ENCODE measurements around the gene STAMBPL1.
"Not testable (repeated sequence)": the region's sequence is repeated elsewhere in the genome, so short reads cannot be mapped to it uniquely, and the experiment has no call there.

STAMBPL1 gene

DNA sequence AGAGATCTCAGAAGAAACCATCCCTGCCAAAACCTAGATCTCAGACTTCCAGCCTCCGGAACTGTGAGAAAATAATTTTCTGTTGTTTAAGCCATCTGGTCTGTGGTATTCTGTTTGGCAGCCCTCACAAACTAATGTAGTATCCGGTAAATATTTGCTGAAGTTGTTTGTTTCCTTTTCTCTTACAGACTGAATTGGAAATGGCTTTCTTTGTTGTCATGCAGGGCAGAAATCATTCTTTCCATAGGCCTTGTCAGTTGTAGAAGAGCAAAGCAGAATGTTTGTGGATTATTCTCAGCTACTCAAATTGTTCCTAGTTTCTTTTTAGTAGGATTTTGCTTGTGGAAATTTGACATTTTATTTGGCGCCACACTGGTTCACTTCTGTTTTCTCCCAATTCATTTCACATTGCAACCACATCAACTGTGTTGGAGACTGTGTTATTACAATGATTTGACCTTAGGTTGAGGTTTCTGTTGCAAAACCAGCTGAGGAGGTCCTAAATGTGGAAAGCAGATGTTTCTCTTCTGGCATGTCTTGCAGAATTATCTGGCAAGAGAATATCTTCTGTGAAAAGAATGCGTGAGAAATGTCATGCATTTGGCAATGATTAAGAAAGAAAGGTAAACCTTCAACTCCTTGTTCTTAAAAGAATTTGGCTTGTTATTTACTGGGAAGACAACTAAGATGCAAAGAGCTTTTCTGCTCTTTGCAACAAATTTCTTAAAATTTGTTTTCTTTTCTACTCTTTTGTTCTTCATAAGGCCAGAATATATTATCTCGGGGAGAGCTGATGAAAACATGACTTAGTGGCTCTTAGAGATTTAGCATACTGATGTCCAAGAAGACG is 46.7 kb downstream of the STAMBPL1 start:
- no peak for DNase-seq

DNA sequence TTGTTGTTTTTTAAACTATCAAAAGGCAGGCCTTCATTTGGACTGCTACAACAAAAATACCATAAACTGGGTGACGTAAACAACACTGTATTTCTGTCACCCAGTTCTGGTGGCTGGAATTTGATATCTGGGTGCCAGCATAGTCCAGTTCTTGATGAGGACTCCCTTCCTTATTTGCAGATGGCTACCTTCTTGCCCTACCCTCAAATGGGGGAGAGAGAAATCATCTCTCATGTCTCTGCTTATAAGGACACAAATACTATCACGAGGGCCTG is 47.3 kb downstream of the STAMBPL1 start:
- DNase-seq, result no peak

DNA sequence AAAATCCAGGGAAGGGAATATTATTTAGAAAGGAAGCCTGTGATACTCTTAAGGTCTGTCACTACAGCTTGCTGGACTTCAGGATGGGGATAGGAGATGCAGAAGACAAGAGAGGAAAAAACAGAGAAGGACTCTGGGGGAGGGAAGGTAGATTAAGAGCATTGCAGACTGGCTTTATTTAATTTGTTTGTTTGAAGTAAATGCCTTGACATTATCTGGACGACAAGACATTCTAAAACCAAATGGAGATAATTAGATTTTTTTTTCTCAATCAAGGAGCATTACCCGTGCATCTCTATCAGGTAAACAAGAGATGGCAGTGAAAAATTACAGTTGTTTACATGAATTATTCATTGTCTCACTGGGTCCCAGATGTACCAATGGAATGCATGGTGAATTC is 48.2 kb downstream of the STAMBPL1 start:
- DNase-seq, result no peak

DNA sequence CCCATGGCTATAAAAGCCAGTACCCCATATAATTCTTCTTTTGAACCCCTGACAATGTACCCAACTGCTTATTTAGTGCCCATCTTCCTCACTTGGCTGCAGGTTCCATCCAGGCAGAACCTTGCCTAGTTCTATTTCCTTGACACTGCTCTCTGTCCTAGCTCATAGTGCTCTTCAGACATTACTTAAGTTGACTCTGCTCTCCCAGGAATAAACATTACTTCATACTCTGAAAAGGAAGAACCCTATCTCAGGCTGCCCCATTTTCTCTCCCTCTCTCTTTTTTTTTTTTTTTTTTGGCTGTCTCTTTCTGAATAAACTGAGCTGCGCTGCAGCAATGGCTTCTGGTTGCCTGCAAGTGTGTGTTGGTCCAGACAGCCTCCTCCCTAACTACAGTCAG is 51.5 kb downstream of the STAMBPL1 start:
- DNase-seq, result no peak

DNA sequence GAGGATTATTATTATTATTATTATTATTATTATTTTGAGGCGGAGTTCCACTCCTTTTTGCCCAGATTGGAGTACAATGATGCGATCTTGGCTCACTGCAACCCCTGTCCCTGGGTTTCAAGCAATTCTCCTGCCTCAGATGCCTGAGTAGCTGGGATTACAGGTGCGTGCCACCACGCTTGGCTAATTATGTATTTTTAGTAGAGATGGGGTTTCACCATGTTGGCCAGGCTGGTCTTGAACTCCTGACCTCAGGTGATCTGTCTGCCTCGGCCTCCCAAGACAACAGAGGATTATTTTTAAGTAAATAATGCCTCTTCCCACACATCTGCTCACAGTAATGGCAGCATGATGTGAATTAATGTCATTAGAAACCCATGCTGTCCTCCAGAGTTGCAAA is 52.0 kb downstream of the STAMBPL1 start:
- DNase-seq, result not testable (repeated sequence)

DNA sequence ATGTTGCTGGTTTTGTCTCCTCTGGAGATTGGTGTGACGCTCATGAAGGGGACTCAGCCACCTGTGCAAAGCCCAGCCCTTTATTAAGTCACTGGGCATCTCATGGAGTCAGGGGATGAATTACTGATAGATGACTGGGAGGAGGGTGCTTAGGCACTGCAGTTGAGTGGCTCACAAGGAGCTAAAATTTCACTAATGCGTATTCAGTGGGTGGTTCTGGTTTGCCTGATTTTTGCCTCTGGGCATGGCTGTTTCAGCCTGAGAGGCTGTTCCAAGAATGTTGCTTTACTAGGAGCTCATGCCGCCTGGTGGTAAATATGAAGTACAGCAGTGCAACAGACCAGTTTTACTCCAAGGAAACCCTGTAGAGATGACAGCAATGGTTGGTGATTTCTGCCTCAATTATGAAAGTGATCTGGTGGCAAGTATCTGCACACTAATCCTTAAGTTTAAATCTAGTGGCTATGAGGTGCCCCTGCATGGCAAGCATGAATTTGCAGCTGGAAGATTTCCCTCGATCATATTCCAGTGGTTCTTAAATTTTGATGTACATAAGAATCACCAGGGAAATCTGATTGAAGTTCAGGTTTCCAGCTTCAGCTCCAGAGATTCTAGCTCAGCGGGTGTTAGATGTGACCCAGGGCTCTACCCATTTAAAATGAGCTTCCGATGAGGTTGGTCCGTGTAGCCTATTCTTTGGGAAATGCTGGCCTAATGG is 52.7 kb downstream of the STAMBPL1 start:
- DNase-seq, result peak; percentile 65

DNA sequence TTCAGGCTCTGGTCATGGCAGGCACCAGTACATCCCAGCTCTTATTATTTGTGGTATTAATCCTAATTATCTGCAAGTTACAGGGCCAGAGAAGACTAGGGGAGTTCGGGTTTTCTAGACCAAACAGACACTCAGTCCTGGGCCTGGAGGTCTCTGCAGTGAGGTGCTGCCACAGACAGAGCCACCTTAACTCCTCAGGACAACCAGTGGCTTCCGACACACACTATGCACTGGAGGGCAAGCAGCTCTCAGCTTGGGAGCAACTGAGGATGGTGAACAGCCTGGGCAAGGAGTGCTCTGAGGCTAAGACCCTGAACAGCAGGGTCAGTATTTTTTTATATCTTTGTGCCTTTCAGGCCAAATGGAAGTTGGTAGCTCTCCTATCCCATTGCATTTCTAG is 53.5 kb downstream of the STAMBPL1 start:
- DNase-seq, result no peak

DNA sequence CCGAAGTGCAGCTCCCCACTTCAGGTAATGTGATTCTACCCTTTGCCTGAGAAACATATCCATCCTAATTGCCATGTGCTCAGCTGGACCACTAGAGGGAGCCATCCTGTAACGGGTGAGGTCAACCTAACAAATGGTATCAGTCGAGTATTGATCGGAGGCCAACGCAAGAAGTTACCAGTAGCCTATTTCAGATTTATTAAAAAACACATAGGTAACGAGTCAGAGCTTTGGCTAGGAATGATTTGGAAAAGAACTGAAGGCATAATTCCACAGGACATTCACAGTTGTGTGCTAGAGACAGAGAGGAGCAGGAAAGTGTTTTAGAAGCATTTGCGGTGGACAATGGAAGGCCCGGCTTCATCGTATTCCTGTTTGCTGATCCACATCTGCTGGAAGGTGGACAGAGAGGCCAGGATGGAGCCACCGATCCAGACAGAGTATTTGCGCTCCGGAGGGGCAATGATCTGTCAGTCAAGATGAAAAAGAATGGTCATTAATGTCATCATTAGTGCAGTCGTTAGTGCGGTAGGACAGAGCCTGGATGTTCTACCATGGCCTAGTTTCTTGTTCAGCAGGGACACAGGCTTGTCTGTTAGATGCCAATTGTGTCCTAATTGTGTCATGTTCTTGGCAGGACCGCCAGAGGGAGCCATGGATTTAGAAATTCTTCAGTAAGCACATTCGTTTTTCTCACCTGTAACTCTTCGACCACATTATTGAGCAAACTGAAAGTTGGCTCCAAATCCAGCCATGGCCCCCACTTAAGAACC is 55.0 kb downstream of the STAMBPL1 start:
- peak; percentile 83 for DNase-seq

DNA sequence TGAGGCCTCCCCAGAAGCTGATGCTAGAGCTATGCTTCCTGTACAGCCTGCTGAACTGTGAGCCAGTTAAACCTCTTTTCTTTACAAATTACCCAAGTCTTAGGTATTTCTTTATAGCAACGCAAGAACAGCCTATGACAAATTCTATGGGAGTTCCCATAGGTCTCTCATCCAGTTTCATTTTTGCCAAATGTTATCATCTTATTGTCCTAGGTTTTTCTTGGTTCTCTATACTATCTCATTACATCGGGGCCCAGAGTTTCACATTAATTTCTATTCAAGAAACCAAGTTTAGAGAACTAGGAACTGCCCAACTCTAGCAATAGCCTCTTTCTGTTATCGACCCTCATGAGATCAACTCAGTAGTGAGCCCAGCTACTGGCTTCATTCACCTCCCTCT is 56.6 kb downstream of the STAMBPL1 start:
- DNase-seq, result no peak

DNA sequence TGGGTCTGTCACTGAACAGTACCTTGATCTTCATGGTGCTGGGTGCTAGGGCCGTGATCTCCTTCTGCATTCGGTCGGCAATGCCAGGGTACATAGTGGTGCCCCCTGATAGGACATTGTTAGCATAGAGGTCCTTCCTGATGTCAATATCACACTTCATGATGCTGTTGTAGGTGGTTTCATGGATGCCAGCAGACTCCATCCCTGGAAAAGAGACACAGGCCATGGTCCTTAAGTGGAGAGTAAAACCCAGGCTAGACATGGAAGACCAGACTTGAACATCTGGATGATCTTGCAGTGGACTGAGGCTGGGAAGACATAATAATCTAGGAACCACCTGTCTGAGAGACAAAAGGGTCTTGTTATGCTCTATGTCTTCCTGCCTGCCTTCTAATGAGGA is 58.0 kb downstream of the STAMBPL1 start:
- no peak for DNase-seq

DNA sequence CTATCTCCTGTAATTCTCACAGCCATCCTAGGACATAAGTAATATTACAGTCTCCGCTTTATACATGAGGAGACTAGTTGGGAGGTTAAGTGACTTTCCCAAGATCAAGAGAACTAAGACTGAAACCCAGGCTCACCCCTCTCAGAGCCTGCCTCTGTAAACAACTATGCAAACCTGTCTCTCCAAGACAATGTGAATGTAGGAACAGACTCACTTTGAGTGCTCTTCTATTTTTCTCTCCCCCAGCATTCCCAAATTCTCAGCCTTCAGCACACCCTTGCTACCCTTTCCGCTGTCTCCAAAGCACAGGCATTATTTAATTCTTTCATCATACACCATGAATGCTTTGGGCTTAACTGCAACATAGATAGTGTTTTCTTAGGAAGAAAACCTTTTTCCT is 58.9 kb downstream of the STAMBPL1 start:
- DNase-seq, result no peak

DNA sequence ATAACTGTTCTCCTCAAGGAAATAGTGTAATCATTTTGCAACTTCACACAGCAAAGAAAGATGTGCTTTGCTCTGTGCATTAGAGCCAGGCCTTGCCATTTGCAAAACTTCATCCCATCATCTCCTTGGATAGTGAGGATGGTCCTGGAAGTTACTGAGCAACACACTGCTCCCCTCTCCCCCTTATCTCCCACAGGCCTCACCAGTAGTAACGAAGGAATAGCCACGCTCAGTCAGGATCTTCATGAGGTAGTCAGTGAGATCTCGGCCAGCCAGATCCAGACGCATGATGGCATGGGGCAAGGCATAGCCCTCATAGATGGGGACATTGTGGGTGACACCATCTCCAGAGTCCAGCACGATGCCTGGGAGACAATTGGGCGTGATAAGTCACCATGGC is 61.0 kb downstream of the STAMBPL1 start:
- no peak for DNase-seq

DNA sequence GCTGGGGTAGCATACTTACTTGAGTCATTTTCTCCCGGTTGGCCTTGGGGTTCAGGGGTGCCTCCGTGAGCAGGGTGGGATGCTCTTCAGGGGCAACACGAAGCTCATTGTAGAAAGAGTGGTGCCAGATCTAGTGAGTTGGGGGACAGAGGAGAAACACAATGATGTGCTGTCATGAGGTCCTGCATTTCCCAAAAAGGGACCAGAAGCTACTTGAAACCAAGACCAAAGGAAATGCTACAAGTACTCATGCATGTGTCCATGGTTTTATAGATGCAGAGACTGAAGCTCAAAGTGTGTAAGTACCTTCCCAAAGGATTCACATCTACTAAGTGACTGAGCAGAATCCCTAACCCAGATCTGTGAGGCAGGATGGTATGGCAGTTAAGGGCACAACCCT is 63.7 kb downstream of the STAMBPL1 start:
- no peak for DNase-seq

DNA sequence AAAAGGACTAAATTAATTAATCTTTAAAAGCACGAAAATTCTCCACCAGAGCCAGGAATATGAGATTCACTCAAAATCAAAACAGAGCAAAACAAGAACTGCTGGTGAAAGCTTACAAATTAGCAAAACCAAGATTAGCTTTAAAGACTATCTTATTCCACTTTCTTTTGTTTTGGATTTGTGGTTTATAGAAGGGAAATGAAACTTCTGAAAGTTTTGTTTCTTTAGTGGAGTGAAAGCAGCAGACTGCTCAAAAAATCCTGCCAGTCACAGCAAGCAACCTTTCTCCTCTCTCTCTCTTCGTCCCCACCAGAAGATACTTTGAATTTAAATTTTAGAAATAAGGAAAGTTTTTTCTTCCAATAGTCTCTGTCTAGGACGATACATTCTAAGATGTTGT is 64.8 kb downstream of the STAMBPL1 start:
- DNase-seq, result no peak

DNA sequence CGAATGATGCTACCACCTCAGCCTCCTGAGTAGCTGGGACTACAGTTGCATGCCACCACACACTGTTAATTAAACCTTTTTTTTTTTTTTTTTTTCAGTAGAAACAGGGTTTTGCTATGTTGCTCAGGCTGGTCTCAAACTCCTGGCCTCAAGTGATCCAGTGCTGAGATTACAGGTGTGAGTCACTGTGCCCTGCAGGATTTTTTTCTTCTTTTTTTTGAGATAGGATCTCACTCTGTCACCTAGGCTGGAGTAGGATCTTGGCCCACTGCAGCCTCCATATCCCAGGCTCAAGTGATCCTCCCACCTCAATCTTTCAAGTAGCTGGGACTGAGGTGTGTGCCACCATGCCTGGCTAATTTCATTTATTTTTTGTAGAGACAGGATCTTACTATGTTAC is 66.2 kb downstream of the STAMBPL1 start:
- DNase-seq, result no peak

DNA sequence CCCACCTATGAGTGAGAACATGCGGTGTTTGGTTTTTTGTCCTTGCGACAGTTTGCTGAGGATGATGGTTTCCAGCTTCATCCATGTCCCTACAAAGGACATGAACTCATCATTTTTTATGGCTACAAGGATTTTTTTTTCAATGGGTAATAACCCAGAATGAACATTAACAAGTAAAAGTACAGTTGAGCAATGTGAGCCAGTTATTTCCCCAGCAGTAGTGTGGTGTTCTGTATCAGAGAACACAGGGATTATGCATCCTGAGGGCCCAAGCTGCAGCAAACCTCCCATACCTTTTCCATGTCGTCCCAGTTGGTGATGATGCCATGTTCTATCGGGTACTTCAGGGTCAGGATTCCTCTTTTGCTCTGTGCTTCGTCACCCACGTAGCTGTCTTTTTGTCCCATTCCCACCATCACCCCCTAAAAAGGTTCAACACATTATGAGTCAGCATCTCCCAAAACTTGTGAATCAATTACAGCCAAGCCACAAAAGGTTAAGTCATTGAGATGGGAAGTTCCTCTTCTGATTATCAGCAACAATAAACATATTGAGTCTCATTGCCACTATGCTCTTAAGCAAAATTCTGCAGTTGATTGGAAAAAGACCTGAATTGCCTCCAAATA is 67.0 kb downstream of the STAMBPL1 start:
- no peak for DNase-seq

DNA sequence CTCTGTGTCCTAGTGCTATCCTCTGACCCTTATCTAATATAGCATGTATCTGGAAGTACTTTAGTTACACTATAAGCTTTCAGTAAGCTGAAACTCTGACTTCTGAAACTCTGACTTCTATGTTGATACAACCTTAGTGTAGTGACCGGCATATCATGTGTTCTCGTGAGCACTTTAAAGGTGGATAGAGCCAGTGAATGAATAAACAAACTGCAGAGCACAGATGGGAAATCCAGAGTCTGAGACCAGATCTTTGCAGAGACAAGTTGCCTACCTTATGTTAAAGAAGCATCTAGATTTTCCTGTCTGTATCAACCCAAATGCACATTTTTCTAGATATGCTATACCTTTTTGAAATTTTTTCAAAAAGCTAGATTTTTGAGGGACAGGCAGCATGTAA is 69.0 kb downstream of the STAMBPL1 start:
- DNase-seq, result no peak

DNA sequence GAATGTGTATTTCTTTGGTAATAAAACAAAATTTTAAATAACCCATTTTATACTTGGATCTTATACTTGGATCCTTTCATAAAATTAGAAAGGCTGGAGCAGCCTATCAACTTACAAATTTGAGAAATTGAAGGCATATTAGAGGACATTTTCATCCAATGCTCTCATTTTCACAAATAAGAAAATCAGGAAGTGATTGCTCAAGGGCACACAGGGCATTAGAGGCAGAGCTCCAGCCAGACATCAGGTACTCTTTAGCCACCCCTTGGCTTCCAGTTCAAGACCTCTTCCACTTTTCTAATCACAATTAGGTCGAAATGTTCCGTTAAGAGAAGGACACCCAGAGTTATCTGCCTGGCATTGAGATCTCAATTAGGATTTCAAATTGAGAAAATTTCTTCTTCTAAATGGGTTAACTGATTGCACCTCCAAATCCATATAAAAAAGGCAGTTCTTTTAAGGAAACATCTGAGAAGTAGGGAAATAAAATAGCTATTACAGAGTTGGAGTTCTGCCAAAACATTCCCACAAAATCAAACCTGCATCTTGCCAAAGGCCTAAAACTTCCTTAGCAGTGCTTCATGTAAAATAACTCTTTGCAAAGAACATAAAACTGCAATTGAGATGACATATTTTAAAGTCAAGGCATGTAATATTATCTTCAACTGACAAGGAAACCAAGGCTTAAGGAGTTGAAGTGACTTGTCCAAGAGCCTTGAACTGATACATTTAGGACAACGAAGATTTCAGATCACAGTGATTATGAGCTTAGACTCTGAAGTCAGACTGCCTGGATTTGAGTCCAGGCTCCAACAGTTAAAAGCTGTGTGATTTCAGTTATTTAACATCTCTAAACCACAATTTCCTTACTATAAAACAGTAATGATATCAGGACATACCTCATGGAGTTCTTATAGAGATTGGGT is 70.1 kb downstream of the STAMBPL1 start:
- DNase-seq, result no peak

DNA sequence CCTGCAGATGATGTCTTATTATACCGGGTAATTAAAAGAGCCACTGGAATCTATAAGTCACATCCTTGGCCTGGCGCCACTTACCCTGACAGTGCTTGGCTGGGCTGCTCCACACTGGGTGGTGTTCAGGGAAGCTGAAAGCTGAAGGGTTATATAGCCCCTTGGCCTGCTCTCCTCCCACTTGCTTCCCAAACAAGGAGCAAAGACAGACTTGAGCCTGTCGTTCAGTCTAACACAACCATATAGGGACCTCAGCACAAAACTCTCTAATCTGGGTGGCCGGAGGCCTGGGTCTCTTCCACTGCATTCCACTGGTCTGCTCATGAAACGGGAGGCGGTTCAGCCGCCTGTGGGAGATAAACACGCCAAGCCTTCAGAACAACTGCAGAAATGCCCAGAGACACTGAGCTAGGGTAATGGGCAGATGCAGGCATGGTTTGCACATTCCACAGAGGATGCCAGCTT is 72.6 kb downstream of the STAMBPL1 start, which contains the start of gene ACTA2:
Gene ACTA2, minus strand, starts transcription at position 127 of the 465 bp plus-strand sequence. CDS start 3,843 bp downstream, outside the sequence.
- DNase-seq, result no peak

DNA sequence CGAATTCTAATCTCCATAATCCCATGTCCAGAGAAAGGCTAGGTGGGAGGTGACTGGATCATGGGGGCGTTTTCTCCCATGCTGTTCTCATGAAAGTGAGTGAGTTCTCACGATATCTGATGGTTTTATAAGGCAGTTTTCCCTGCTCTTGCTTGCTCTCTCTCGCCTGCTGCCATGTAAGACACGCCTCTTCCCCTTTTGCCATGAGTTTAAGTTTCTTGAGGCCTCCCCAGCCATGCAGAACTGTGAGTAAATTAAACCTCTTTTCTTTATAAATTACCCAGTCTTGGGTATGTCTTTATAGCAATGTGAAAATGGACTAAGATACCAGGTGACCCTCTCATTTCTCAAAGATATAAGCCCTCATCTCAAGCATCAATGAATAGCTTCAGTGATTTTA is 73.6 kb downstream of the STAMBPL1 start:
- DNase-seq, result no peak

DNA sequence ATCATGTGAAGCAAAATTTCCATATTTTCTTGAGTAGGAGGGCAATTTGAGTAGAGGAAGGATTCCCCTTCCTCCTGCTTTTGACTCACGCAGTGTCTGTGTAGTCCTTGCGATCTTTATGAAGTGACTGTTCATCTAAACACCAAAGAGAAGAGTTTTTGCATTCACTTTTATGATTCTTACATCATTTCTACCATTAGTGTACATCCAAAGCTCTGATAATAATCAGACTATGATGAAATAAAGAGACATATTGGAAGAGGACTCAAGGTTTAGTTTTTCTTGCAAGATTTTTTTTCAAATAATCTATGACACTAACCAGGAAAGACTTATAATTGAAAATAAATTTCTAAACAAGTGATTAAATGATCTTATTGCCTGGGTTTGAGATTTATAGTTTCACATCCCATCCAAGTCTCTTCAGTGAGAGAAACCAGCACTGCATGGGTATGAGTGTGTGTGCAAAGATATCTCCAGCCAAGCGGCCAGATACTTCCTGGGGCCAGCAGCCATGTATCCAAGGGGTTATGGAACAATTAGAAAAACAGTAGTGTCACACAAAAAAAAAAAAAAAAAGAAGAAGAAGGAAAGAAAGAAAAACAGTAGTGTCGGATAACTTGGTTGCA is 74.5 kb downstream of the STAMBPL1 start:
- no peak for DNase-seq

DNA sequence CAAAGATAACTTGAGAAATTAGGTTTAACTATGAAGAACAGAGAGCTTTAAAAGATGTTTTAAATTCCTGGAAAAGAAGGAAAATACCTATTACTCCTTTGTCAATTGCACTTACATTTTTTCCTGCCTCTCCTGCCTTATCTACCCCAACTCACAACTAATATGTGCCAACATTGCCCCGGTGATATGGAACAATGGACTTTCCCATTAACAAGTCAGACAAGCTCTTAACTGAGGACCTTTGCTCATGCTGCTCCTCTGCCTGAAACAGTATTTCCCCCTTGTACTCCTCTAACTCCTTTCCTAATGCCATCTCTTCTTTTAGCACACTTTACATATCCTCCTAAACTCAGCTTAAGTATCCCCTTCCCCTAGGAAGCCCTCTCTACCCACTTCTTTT is 77.3 kb downstream of the STAMBPL1 start:
- DNase-seq, result no peak
